GM10266 (cell line): ENCODE results near the gene IL1RAPL1.

Experiments used
- DNase-seq: peaks from one replicate; pipeline ENCODE4 v3.0.0; 2012; ENCODE audit errors: extremely low spot score
- CTCF ChIP-seq: IDR thresholded peaks from 2 replicates; pipeline ENCODE4 v1.5.1; 2012; ENCODE audit warnings: mild to moderate bottlenecking, low read depth; ENCODE audit not compliant: control insufficient read depth, insufficient read depth; ENCODE audit errors: missing control alignments

Gene IL1RAPL1

DNA sequence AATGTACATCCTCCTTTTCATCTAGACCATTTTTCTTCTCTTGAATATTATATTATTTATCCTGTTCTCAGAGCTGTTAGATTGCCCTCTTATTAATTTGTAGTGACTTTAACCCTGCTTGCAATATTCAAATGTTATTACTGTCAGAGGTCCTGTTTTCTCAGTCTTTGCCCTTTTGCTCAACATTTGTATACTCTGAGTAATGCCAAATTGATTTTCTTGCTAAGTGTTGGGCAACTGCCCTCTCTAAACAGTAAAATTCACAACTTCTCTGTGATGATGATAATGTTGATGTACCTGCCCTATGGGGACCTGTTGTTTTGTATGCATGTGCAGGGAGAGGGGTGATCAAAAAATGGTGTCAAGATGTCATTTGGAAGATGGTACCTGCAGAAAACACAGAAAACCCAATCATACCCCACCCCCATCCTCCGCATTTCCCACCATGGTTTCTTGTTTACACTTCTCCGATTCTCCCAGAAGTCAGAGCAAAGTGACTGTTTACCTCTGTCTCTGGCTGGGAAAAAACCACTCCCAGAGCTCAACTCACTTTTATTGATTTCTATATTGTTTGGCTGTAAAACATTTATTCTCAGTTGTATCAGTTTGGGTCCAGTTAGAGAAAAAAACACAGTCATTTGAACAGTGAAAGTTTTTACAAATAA lies 694.0 kb downstream of the IL1RAPL1 start:
- DNase-seq = no peak
- TF ChIP-seq CTCF = no peak

GRCh38 chrX:29285664-29286063 lies 698.4 kb downstream of the IL1RAPL1 start:
- no peak for DNase-seq
- TF ChIP-seq CTCF = no peak

- no peak for DNase-seq
- TF ChIP-seq CTCF = no peak
These were observed 708.9 kb downstream of the IL1RAPL1 start for GRCh38 chrX:29295987-29296680.

- TF ChIP-seq CTCF = no peak
- no peak for DNase-seq
These were observed 710.0 kb downstream of the IL1RAPL1 start for GRCh38 chrX:29297171-29297800.

- TF ChIP-seq CTCF = no peak
- no peak for DNase-seq
These were observed 712.4 kb downstream of the IL1RAPL1 start for GRCh38 chrX:29299684-29300083.

DNA sequence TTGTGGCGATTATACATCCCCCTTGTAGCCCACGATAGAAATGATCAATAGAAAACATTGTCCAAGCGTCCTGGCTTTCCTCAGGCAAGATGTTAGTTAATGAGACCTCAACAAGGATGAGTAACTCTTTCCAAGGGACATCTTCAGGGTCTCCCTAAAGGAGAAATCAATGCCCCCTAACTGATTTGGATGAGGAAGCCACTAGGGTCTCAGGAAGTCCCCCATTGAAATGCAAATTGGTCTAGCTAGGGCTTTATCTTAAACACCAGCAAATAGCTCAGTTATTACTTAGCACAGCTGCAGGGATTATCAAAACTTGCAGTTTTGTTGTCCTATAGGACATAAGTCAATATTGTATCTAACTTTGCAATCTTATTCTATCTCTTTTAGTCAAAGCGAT lies 721.5 kb downstream of the IL1RAPL1 start:
- no peak for DNase-seq
- no peak for TF ChIP-seq CTCF

DNA sequence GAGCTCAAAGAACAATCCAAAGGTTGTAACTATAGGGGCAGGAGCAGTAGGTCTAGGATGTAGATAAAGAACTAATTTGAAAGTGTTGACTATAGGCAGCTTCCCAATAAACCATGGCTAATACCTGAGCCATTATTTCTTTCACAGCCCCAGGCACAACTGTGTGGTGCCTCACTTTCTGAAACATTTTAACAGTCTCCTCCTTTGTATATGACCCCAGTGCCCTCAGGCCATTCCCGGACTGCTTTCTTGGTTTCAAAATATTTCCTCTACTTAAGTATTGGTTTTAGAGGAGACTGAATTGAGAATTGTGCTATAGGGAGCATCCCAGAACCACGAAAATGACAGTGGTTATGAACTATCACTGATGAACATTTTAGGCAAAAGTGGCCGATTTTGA lies 728.7 kb downstream of the IL1RAPL1 start:
- TF ChIP-seq CTCF = no peak
- DNase-seq = no peak
